Mesenchymal stem cell (in vitro differentiated cells and primary cell): ENCODE results near the gene TUBB1.

Experiments
- DNase-seq: peaks from one replicate; pipeline ENCODE4 v3.0.0-alpha.2; 2013
- H2AFZ ChIP-seq: one replicate; pipeline ENCODE4 v1.6.1; 2013; ENCODE audit warnings: low read depth, mild to moderate bottlenecking, control low read depth, inconsistent platforms, low read length, moderate library complexity
- H2AK5ac ChIP-seq: 2 replicates; pipeline ENCODE4 v1.6.1; 2013; ENCODE audit warnings: low read length, moderate library complexity, mild to moderate bottlenecking, inconsistent platforms; ENCODE audit not compliant: severe bottlenecking
- H2BK120ac ChIP-seq: one replicate; pipeline ENCODE4 v1.6.1; 2013; ENCODE audit warnings: low read depth, mild to moderate bottlenecking, inconsistent platforms, low read length, moderate library complexity
- H2BK12ac ChIP-seq, 2 experiments: one replicate each; pipeline ENCODE4 v1.6.1; 2013; ENCODE audit warnings: inconsistent platforms in 2 of 2, low read length in 2 of 2, mild to moderate bottlenecking in 2 of 2, moderate library complexity in 2 of 2, control low read depth in 1 of 2
- H2BK15ac ChIP-seq: one replicate; pipeline ENCODE4 v1.6.1; 2013; ENCODE audit warnings: mild to moderate bottlenecking, low read depth, inconsistent platforms; ENCODE audit not compliant: poor library complexity, severe bottlenecking
- H2BK5ac ChIP-seq: 2 replicates; pipeline ENCODE4 v1.6.1; 2013; ENCODE audit warnings: low read depth, mild to moderate bottlenecking, low read length, control low read depth, inconsistent platforms; ENCODE audit not compliant: poor library complexity, severe bottlenecking
- H3K14ac ChIP-seq, 2 experiments: one replicate each; pipeline ENCODE4 v1.6.1; 2013; ENCODE audit warnings: inconsistent platforms in 2 of 2, low read length in 2 of 2, control low read depth in 1 of 2, mild to moderate bottlenecking in 1 of 2, moderate library complexity in 1 of 2
- H3K18ac ChIP-seq, 2 experiments: one replicate each; pipeline ENCODE4 v1.6.1; 2013; ENCODE audit warnings: inconsistent platforms in 2 of 2, low read length in 2 of 2, control low read depth in 1 of 2, low read depth in 1 of 2, mild to moderate bottlenecking in 1 of 2
- H3K23ac ChIP-seq, 2 experiments: one replicate each; pipeline ENCODE4 v1.6.1; 2013; ENCODE audit warnings: inconsistent platforms in 2 of 2, low read length in 2 of 2, mild to moderate bottlenecking in 2 of 2, moderate library complexity in 2 of 2, control low read depth in 1 of 2
- H3K27ac ChIP-seq: 2 replicates; pipeline ENCODE4 v1.5.1; 2013; ENCODE audit warnings: mild to moderate bottlenecking, moderate library complexity, low read length, control low read depth, inconsistent platforms; ENCODE audit not compliant: poor library complexity, severe bottlenecking
- H3K27me3 ChIP-seq, 2 experiments: 2 replicates each; pipeline versions ENCODE4 v1.6.1 to v1.7.0; 2013; ENCODE audit warnings: low read length in 2 of 2, mild to moderate bottlenecking in 2 of 2, moderate library complexity in 2 of 2, control low read depth in 1 of 2, inconsistent platforms in 1 of 2; ENCODE audit not compliant: control insufficient read depth in 1 of 2, insufficient read depth in 1 of 2
- H3K36me3 ChIP-seq, 2 experiments: 2 replicates each; pipeline versions ENCODE4 v1.6.1 to v1.7.0; 2013; ENCODE audit warnings: low read length in 2 of 2, control low read depth in 1 of 2, inconsistent platforms in 1 of 2, low read depth in 1 of 2, mild to moderate bottlenecking in 1 of 2; ENCODE audit not compliant: insufficient read depth in 2 of 2, control insufficient read depth in 1 of 2
- H3K4ac ChIP-seq, 2 experiments: one replicate each; pipeline ENCODE4 v1.6.1; 2013; ENCODE audit warnings: inconsistent platforms in 2 of 2, low read length in 2 of 2, mild to moderate bottlenecking in 2 of 2, moderate library complexity in 2 of 2, control low read depth in 1 of 2, low read depth in 1 of 2
- H3K4me1 ChIP-seq: 2 replicates; pipeline ENCODE4 v1.6.1; 2013; ENCODE audit warnings: low read depth, low read length, control low read depth; ENCODE audit not compliant: control insufficient read depth, insufficient read depth
- H3K4me2 ChIP-seq: 2 replicates; pipeline ENCODE4 v1.6.1; 2013; ENCODE audit warnings: low read length, mild to moderate bottlenecking, inconsistent platforms; ENCODE audit not compliant: poor library complexity, severe bottlenecking
- H3K4me3 ChIP-seq, 2 experiments: 2 replicates each; pipeline versions ENCODE4 v1.5.1 to v1.7.0; 2013; ENCODE audit warnings: low read length in 2 of 2, mild to moderate bottlenecking in 2 of 2, control low read depth in 1 of 2, low read depth in 1 of 2; ENCODE audit not compliant: insufficient read depth in 1 of 2
- H3K79me1 ChIP-seq: replicated peaks from 2 replicates; pipeline ENCODE4 v1.6.1; 2013; ENCODE audit warnings: mild to moderate bottlenecking, control low read depth, low read length, inconsistent platforms; ENCODE audit not compliant: poor library complexity, severe bottlenecking
- H3K9ac ChIP-seq: 2 replicates; pipeline ENCODE4 v1.7.0; 2013; ENCODE audit warnings: mild to moderate bottlenecking, low read length, moderate library complexity
- H3K9me3 ChIP-seq: 2 replicates; pipeline ENCODE4 v1.7.0; 2013; ENCODE audit warnings: mild to moderate bottlenecking, low read length; ENCODE audit not compliant: control insufficient read depth
- H4K8ac ChIP-seq: one replicate; pipeline ENCODE4 v1.6.1; 2013; ENCODE audit warnings: inconsistent platforms, mild to moderate bottlenecking, low read length, moderate library complexity
- H4K91ac ChIP-seq: one replicate; pipeline ENCODE4 v1.6.1; 2013; ENCODE audit warnings: mild to moderate bottlenecking, low read length, inconsistent platforms
- WGBS: methylation state at CpG from one replicate; pipeline ENCODE4 v1.1.7; 2013; ENCODE audit warnings: mixed read lengths; 5-methylcytosine and 5-hydroxymethylcytosine counted together

The TUBB1 gene

DNA sequence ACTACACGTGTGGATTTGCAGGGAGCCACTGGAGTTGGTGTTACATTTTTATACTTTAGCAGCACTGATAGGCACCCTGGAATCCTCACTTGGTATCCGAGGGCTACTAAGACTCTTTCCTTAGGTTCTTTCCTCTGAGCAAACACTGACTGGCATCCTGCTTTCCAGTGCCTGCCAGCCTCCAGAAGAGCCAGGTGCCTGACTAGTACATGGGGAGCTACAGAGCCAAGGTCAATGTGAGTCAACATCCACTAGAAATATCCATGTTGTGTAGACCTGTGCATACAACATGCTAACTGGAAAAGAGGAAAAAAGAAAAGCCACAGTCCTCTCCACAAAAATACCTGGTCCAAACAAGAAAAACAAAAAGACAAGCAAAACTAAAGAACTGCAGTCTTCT lies 5.9 kb downstream of the TUBB1 start:
- no peak overlapping the region for H3K27ac ChIP-seq
- H2BK5ac ChIP-seq: no peak overlapping the region
- no peak overlapping the region for H2BK12ac ChIP-seq
- peaks cover 2% of the 10 kb centered on the region for H3K4me1 ChIP-seq
- no peak overlapping the region for H3K14ac ChIP-seq
- H3K9me3 ChIP-seq: no peaks in the 10 kb centered on the region
- no peak overlapping the region for H2AK5ac ChIP-seq
- H3K18ac ChIP-seq: no peak overlapping the region
- H2BK15ac ChIP-seq: no peak overlapping the region
- peaks cover 13% of the 10 kb centered on the region for H3K79me1 ChIP-seq
- H3K36me3 ChIP-seq: peaks cover 27 to 78% of the 10 kb centered on the region in 2 experiments
- H3K27me3 ChIP-seq: no peaks in the 10 kb centered on the region
- H2BK120ac ChIP-seq: no peak overlapping the region
- DNase-seq: no peak
- no peak overlapping the region for H4K8ac ChIP-seq
- H2AFZ ChIP-seq: no peak overlapping the region
- H3K4me3 ChIP-seq: no peak overlapping the region
- no peak overlapping the region for H3K4me2 ChIP-seq
- no peak overlapping the region for H3K4ac ChIP-seq
- WGBS: 97% methylated on average over 2 of the region's 2 CpGs
- no peak overlapping the region for H4K91ac ChIP-seq
- H3K9ac ChIP-seq: no peak overlapping the region
- no peak overlapping the region for H3K23ac ChIP-seq

- Histone ChIP-seq H2AK5ac (no peak overlapping the region), H3K4me2 (no peak overlapping the region), H3K9ac (no peak overlapping the region), H2AFZ (no peak overlapping the region), H3K27ac (no peak overlapping the region), H2BK15ac (no peak overlapping the region), H3K23ac (no peak overlapping the region), H3K18ac (no peak overlapping the region), H4K91ac (no peak overlapping the region), H4K8ac (no peak overlapping the region), H3K79me1 (peaks cover 13% of the 10 kb centered on the region), H3K4me3 (no peak overlapping the region), H3K9me3 (no peaks in the 10 kb centered on the region), H3K27me3 (no peaks in the 10 kb centered on the region), H3K4me1 (peaks cover 2% of the 10 kb centered on the region), H3K14ac (no peak overlapping the region), H2BK120ac (no peak overlapping the region), H3K4ac (no peak overlapping the region), H2BK5ac (no peak overlapping the region), H2BK12ac (no peak overlapping the region), H3K36me3 (peaks cover 27 to 81% of the 10 kb centered on the region in 2 experiments)
- whole genome bisulfite sequencing: 89% methylated on average over 4 of the region's 4 CpGs
- DNase-seq: no peak
Observed at GRCh38 chr20:59025511-59025910, 6.3 kb downstream of the TUBB1 start.

GRCh38 chr20:59026904-59027740 lies 7.9 kb downstream of the TUBB1 start:
- H3K4me2 ChIP-seq: no peak overlapping the region
- no peak overlapping the region for H4K8ac ChIP-seq
- no peak overlapping the region for H3K27ac ChIP-seq
- H3K27me3 ChIP-seq: no peaks in the 10 kb centered on the region
- no peaks in the 10 kb centered on the region for H3K9me3 ChIP-seq
- H4K91ac ChIP-seq: no peak overlapping the region
- H2BK15ac ChIP-seq: no peak overlapping the region
- H3K9ac ChIP-seq: peak overlapping the region; percentile 18
- H2BK120ac ChIP-seq: no peak overlapping the region
- H2BK5ac ChIP-seq: no peak overlapping the region
- H3K23ac ChIP-seq: no peak overlapping the region
- H3K14ac ChIP-seq: no peak overlapping the region
- no peak overlapping the region for H3K4me3 ChIP-seq
- H3K4ac ChIP-seq: no peak overlapping the region
- H3K79me1 ChIP-seq: peaks cover 13% of the 10 kb centered on the region
- DNase-seq: no peak
- peaks cover 8% of the 10 kb centered on the region for H3K4me1 ChIP-seq
- no peak overlapping the region for H2BK12ac ChIP-seq
- H3K18ac ChIP-seq: no peak overlapping the region
- H3K36me3 ChIP-seq: peaks cover 27 to 81% of the 10 kb centered on the region in 2 experiments
- WGBS: 87% methylated on average over 5 of the region's 5 CpGs
- no peak overlapping the region for H2AK5ac ChIP-seq
- no peak overlapping the region for H2AFZ ChIP-seq

- Histone ChIP-seq H3K4ac (no peak overlapping the region), H2BK120ac (no peak overlapping the region), H2AFZ (no peak overlapping the region), H3K79me1 (peaks cover 9% of the 10 kb centered on the region), H2BK5ac (no peak overlapping the region), H3K18ac (no peak overlapping the region), H3K27me3 (no peaks in the 10 kb centered on the region), H4K8ac (no peak overlapping the region), H3K4me2 (no peak overlapping the region), H3K14ac (no peak overlapping the region), H3K36me3 (peaks cover 24 to 74% of the 10 kb centered on the region in 2 experiments), H2AK5ac (no peak overlapping the region), H4K91ac (no peak overlapping the region), H2BK12ac (no peak overlapping the region), H3K23ac (no peak overlapping the region), H2BK15ac (no peak overlapping the region), H3K9ac (peak overlapping the region; percentile 91), H3K4me1 (peaks cover 8% of the 10 kb centered on the region), H3K27ac (no peak overlapping the region), H3K4me3 (peak overlapping the region in 1 of 2 experiments; percentile 59), H3K9me3 (no peaks in the 10 kb centered on the region)
- WGBS: 51% methylated on average over 7 of the region's 8 CpGs
- DNase-seq: peak; percentile 47
Observed at GRCh38 chr20:59027741-59028320, 8.6 kb downstream of the TUBB1 start.
